NT2/D1 (cell line): Measurements from ENCODE around the gene DYNLT5.
"Not testable (repeated sequence)": the region's sequence is repeated elsewhere in the genome, so short reads cannot be mapped to it uniquely, and the experiment has no call there.

Experiments used
- DNase-seq: peaks from one replicate; pipeline ENCODE4 v3.0.0-alpha.2; 2011; ENCODE audit warnings: low read depth, low spot score
- H3K27me3 ChIP-seq: 2 replicates; pipeline ENCODE4 v1.6.0; 2011; ENCODE audit warnings: mild to moderate bottlenecking; ENCODE audit not compliant: insufficient read length, insufficient read depth
- H3K36me3 ChIP-seq: 2 replicates; pipeline ENCODE4 v1.6.1; 2011; ENCODE audit warnings: mild to moderate bottlenecking, low read length, mixed read lengths; ENCODE audit not compliant: insufficient read depth, insufficient read length
- H3K4me1 ChIP-seq: 2 replicates; pipeline ENCODE4 v1.5.1; 2011; ENCODE audit not compliant: insufficient read depth, insufficient read length
- H3K4me3 ChIP-seq: 2 replicates; pipeline ENCODE4 v1.5.1; 2011; ENCODE audit warnings: low read depth; ENCODE audit not compliant: insufficient read length
- H3K9ac ChIP-seq: 2 replicates; pipeline ENCODE4 v1.6.0; 2011; ENCODE audit warnings: low read depth; ENCODE audit not compliant: insufficient read length
- H3K9me3 ChIP-seq: 2 replicates; pipeline ENCODE4 v1.5.1; 2011; ENCODE audit warnings: mild to moderate bottlenecking, low read length; ENCODE audit not compliant: insufficient read depth
- SUZ12 ChIP-seq: IDR thresholded peaks from 2 replicates; pipeline ENCODE4 v1.6.1; 2011; ENCODE audit not compliant: insufficient read length, insufficient read depth; ENCODE audit errors: extremely low read depth
- YY1 ChIP-seq: IDR thresholded peaks from 2 replicates; pipeline ENCODE4 v1.6.1; 2011; ENCODE audit not compliant: insufficient read length, insufficient read depth
- ZNF274 ChIP-seq: IDR thresholded peaks from 2 replicates; pipeline ENCODE4 v1.6.1; 2011; ENCODE audit warnings: mild to moderate bottlenecking, low read depth, low read length

Gene DYNLT5

DNA sequence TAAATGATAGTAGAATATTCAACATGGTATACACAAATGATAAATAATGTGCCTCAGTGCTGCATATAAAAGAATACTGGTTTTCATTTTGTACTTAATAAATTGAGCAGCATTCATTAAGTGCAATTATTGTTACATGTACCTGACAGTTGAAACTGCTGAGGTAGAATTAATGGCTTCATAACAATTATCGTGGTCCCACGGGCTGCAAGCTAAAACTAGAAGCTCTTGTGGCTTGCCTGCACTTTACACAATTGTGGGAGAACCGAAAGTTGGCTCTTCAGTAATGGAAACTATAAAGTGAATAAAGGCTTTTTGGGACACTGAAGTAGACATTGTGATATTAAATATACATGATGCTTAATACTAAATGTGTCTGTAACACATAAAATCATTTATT, 25.6 kb downstream of the DYNLT5 start:
- peaks cover 12% of the 10 kb centered on the region for H3K9me3 ChIP-seq
- H3K4me3 ChIP-seq = no peak overlapping the region
- H3K9ac ChIP-seq = no peak overlapping the region
- DNase-seq = no peak
- no peaks in the 10 kb centered on the region for H3K4me1 ChIP-seq
- TF ChIP-seq SUZ12 = no peak
- TF ChIP-seq YY1 = no peak
- no peak for TF ChIP-seq ZNF274
- H3K27me3 ChIP-seq = no peaks in the 10 kb centered on the region
- no peaks in the 10 kb centered on the region for H3K36me3 ChIP-seq

DNA sequence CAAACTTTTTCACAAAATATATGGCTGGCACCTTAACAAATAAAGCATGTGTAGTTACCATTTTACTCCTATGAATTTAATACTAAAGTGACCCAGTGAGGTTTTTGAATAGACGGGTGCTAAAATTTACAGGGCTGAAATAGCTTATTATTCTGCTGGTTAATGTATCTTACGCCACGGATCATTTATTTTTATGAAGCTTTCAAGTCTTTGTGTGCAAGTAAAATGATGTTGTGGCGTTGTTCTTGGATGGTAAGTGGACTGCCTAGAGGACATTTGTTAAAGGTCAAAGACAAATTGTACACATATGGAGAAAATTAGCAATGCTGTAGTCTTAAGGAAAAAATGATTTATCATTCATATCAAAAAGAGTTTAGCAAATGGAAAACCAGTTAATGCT, 26.0 kb downstream of the DYNLT5 start:
- TF ChIP-seq YY1 (no peak), SUZ12 (no peak), ZNF274 (no peak)
- Histone ChIP-seq H3K27me3 (no peaks in the 10 kb centered on the region), H3K4me3 (no peak overlapping the region), H3K9me3 (peaks cover 12% of the 10 kb centered on the region), H3K9ac (no peak overlapping the region), H3K4me1 (no peaks in the 10 kb centered on the region), H3K36me3 (no peaks in the 10 kb centered on the region)
- no peak for DNase-seq

GRCh38 chr1:66778969-66779368, 26.7 kb downstream of the DYNLT5 start:
- no peaks in the 10 kb centered on the region for H3K36me3 ChIP-seq
- H3K4me1 ChIP-seq = no peaks in the 10 kb centered on the region
- H3K9ac ChIP-seq = no peak overlapping the region
- H3K9me3 ChIP-seq = peaks cover 12% of the 10 kb centered on the region
- DNase-seq = no peak
- no peaks in the 10 kb centered on the region for H3K27me3 ChIP-seq
- TF ChIP-seq YY1 = no peak
- no peak for TF ChIP-seq SUZ12
- no peak for TF ChIP-seq ZNF274
- no peak overlapping the region for H3K4me3 ChIP-seq

GRCh38 chr1:66779475-66780078, 27.3 kb downstream of the DYNLT5 start:
- Histone ChIP-seq H3K9ac (no peak overlapping the region), H3K4me1 (no peaks in the 10 kb centered on the region), H3K27me3 (no peaks in the 10 kb centered on the region), H3K36me3 (no peaks in the 10 kb centered on the region), H3K4me3 (no peak overlapping the region), H3K9me3 (peaks cover 12% of the 10 kb centered on the region)
- TF ChIP-seq YY1 = no peak
- no peak for TF ChIP-seq SUZ12
- no peak for TF ChIP-seq ZNF274
- DNase-seq = no peak

DNA sequence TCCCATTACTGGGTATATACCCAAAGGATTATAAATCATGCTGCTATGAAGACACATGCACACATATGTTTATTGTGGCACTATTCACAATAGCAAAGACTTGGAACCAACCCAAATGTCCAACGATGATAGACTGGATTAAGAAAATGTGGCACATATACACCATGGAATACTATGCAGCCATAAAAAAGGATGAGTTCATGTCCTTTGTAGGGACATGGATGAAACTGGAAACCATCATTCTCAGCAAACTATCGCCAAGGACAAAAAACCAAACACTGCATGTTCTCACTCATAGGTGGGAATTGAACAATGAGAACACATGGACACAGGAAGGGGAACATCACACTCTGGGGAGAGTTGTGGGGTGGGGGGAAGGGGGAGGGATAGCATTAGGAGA, 33.5 kb downstream of the DYNLT5 start:
- not testable (repeated sequence) for H3K9me3 ChIP-seq, H3K36me3 ChIP-seq, DNase-seq, H3K9ac ChIP-seq, H3K4me3 ChIP-seq, H3K4me1 ChIP-seq, H3K27me3 ChIP-seq

- Histone ChIP-seq H3K36me3 (no peaks in the 10 kb centered on the region), H3K4me3 (no peak overlapping the region), H3K9me3 (no peaks in the 10 kb centered on the region), H3K4me1 (no peaks in the 10 kb centered on the region), H3K9ac (no peak overlapping the region), H3K27me3 (no peaks in the 10 kb centered on the region)
- TF ChIP-seq SUZ12 = no peak
- TF ChIP-seq YY1 = no peak
- TF ChIP-seq ZNF274 = no peak
- no peak for DNase-seq
Measured at GRCh38 chr1:66787641-66788040, 35.4 kb downstream of the DYNLT5 start.

GRCh38 chr1:66788231-66788939, 36.1 kb downstream of the DYNLT5 start:
- no peaks in the 10 kb centered on the region for H3K4me1 ChIP-seq
- DNase-seq = no peak
- no peak for TF ChIP-seq ZNF274
- TF ChIP-seq YY1 = no peak
- TF ChIP-seq SUZ12 = no peak
- H3K36me3 ChIP-seq = no peaks in the 10 kb centered on the region
- H3K4me3 ChIP-seq = no peak overlapping the region
- no peak overlapping the region for H3K9ac ChIP-seq
- no peaks in the 10 kb centered on the region for H3K9me3 ChIP-seq
- no peaks in the 10 kb centered on the region for H3K27me3 ChIP-seq
